ENCODE data around the gene PER3. TPM values are rescaled to one million over a fixed set of nuclear protein-coding genes. Genes with fewer than 3 reads are reported as not detected.

Gene PER3
- total RNA-seq, 1 donor from 2014 or later: 2.9 TPM

DNA sequence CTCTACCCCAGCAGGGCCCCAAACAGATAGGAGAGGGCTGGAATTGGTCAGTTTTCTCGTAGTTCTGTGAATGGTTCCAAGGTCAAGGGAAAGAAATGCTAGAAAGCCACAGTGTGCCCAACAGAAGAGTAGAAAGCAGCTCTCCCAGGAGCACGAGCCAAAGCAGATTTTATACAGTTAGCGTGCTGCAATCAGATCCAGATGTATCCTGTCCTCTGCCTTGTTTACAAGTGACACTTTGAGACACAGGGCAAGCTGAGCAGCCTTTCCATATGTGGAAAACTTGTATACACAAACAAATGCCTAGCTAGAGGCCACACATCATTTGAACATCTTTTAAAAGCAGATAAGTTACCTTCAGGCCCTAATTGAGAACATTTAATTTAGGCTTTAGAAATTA, 6.5 kb upstream of the PER3 start:
- DNase-seq (ENCODE audit: low spot score, unreplicated experiment): no peak

GRCh38 chr1:7778133-7778628, 5.9 kb upstream of the PER3 start:
- H3K27me3 Mint-ChIP-seq: no peaks in the 10 kb centered on the region
- H3K4me1 Mint-ChIP-seq (ENCODE audit: low read depth): no peaks in the 10 kb centered on the region
- H3K36me3 Mint-ChIP-seq (ENCODE audit: insufficient read depth): peaks cover 27% of the 10 kb centered on the region
- DNase-seq (ENCODE audit: low spot score, unreplicated experiment): no peak
- no peaks in the 10 kb centered on the region for H3K9me3 Mint-ChIP-seq (ENCODE audit: low read depth)
- no peak for TF ChIP-seq CTCF (IDR thresholded peaks at IDR 0.05; ENCODE audit: unreplicated experiment)
- no peak overlapping the region for H3K4me3 Mint-ChIP-seq (ENCODE audit: low read depth)
- no peak overlapping the region for H3K27ac Mint-ChIP-seq

More for the DNA sequence above, 6.5 kb upstream of the PER3 start:
- no peaks in the 10 kb centered on the region for H3K4me1 Mint-ChIP-seq (ENCODE audit: low read depth)
- no peak overlapping the region for H3K27ac Mint-ChIP-seq
- peaks cover 27% of the 10 kb centered on the region for H3K36me3 Mint-ChIP-seq (ENCODE audit: insufficient read depth)
- H3K27me3 Mint-ChIP-seq: no peaks in the 10 kb centered on the region
- no peaks in the 10 kb centered on the region for H3K9me3 Mint-ChIP-seq (ENCODE audit: low read depth)
- H3K4me3 Mint-ChIP-seq (ENCODE audit: low read depth): no peak overlapping the region
- no peak for TF ChIP-seq CTCF (IDR thresholded peaks at IDR 0.05; ENCODE audit: unreplicated experiment)

DNA sequence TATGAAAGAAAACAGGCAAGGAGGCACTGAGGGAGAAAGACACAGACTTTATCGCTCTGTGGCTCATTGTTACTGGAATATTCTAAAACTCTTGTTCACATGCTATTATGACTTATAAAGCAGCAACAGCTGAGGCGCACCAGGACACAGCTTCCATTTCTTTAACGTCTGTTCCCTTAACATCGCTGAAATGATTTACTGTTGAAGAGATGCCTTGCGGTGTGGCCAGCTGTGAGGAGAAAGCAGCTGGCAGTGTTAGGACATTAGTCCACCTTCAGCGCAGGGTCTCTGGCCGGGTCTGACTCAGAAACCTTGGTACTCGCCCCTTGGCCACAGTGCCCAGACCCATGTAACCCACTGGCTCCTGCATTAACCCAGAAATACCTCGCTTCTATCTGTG, 3.1 kb upstream of the PER3 start:
- no peak overlapping the region for H3K4me3 Mint-ChIP-seq (ENCODE audit: low read depth)
- no peak for DNase-seq (ENCODE audit: low spot score, unreplicated experiment)
- H3K4me1 Mint-ChIP-seq (ENCODE audit: low read depth): no peaks in the 10 kb centered on the region
- no peak overlapping the region for H3K27ac Mint-ChIP-seq
- peaks cover 6% of the 10 kb centered on the region for H3K27me3 Mint-ChIP-seq
- TF ChIP-seq CTCF (IDR thresholded peaks at IDR 0.05; ENCODE audit: unreplicated experiment): no peak
- H3K9me3 Mint-ChIP-seq (ENCODE audit: low read depth): peaks cover 5% of the 10 kb centered on the region
- peaks cover 24% of the 10 kb centered on the region for H3K36me3 Mint-ChIP-seq (ENCODE audit: insufficient read depth)

DNA sequence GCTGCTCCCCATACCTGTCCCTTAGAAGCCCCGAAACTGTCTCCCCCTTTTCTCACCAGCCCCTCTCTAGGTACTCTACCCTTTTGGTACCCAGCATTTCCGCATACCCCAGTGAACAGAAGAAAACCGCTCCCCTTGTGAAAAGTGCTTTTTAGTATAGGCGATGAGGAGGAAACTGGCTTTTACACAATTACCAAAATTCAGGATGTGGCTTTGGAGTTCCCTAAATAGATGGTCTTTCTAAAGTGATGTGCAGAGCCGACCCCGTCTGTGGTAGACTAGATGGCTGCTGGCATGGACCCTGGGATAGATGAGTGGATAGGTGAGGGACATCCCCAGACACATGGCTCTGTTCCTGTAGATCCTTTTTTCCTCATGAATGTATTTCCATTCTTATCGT, 2.6 kb upstream of the PER3 start:
- no peak overlapping the region for H3K4me3 Mint-ChIP-seq (ENCODE audit: low read depth)
- TF ChIP-seq CTCF (IDR thresholded peaks at IDR 0.05; ENCODE audit: unreplicated experiment): no peak
- DNase-seq (ENCODE audit: low spot score, unreplicated experiment): no peak
- peaks cover 6% of the 10 kb centered on the region for H3K27me3 Mint-ChIP-seq
- H3K4me1 Mint-ChIP-seq (ENCODE audit: low read depth): no peaks in the 10 kb centered on the region
- H3K36me3 Mint-ChIP-seq (ENCODE audit: insufficient read depth): peaks cover 25% of the 10 kb centered on the region
- peaks cover 5% of the 10 kb centered on the region for H3K9me3 Mint-ChIP-seq (ENCODE audit: low read depth)
- H3K27ac Mint-ChIP-seq: no peak overlapping the region

DNA sequence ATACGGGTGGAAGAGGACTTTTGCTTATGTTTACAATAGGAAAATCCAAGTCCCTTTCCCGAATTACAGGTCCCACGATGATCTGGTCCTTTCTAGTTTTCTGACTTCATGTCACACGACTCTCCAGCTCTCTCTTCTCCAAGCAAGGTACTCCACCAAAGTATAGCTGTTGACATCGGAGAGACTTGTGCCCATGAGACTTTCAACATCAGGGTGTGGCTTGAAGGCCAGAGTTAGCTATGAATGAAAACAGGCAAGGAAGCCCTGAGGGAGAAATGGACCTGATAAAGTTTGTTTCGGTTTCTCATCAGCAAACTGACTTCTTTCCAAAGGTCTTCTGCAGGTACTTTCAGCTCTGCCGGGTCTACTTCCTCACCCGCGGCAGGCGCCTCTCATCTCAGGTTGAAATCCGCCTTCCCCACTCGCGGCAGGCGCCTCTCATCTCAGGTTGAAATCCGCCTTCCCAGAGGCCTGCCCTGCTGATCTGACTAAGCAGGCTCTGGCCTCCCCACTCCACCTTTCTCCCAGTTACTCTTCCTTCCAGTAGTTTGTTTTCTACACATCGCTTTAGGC, 2.1 kb upstream of the PER3 start:
- peaks cover 6% of the 10 kb centered on the region for H3K27me3 Mint-ChIP-seq
- H3K4me3 Mint-ChIP-seq (ENCODE audit: low read depth): no peak overlapping the region
- peaks cover 5% of the 10 kb centered on the region for H3K9me3 Mint-ChIP-seq (ENCODE audit: low read depth)
- H3K4me1 Mint-ChIP-seq (ENCODE audit: low read depth): no peaks in the 10 kb centered on the region
- no peak overlapping the region for H3K27ac Mint-ChIP-seq
- DNase-seq (ENCODE audit: low spot score, unreplicated experiment): no peak
- no peak for TF ChIP-seq CTCF (IDR thresholded peaks at IDR 0.05; ENCODE audit: unreplicated experiment)
- H3K36me3 Mint-ChIP-seq (ENCODE audit: insufficient read depth): peaks cover 23% of the 10 kb centered on the region
